Hepatic stellate cell (primary cell): ENCODE results near the gene TMEM52B.

Experiments
- DNase-seq: peaks from one replicate; pipeline ENCODE4 v3.0.0; 2011; ENCODE audit warnings: low spot score

TMEM52B gene

DNA sequence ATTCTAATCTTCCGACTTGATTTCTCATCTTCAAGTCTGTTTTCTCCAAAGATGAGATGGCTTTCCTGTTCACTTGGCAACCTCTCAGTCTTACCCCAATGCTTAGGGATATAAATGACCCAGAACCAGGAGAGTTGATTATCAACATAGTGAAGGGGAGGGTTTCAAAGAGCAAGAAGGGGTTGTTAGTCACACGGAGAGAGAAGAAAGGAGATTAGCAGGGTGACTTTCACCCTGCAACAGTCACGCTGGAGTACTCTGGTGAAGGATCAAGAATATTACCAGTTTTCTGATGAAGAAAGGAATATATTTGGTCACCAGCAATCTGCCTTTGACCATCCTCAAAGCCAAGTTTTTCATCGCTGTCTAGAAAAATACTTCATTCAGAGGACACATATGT lies at the start of gene TMEM52B:
TMEM52B (plus strand) TSS at position 212 of the 400 bp plus-strand sequence. CDS start 543 bp downstream, outside the sequence.
- DNase-seq: no peak

DNA sequence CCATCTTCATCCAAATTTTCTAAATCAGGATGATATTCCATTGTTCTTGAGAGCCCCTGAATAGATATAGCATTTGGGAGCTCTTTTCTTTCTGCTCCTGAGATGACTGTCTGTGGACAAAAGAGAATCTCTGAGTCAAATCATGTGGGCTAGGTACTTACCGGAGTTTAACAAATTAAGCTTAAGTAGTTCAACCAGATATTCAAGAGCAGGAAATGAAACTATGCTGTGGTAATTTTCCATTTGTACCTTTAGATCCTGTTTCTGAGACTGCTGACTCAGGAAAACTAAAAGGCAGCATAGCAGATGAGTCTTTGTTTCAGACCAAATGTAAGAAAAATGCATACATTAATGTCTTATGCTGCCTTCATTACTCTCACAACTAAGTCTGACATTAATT lies 48.8 kb upstream of the TMEM52B start, which contains the start of gene CLEC7A:
CLEC7A (minus strand) TSS at position 158 of the 400 bp plus-strand sequence; CDS start at position 41, 117 bp downstream.
- DNase-seq: no peak

DNA sequence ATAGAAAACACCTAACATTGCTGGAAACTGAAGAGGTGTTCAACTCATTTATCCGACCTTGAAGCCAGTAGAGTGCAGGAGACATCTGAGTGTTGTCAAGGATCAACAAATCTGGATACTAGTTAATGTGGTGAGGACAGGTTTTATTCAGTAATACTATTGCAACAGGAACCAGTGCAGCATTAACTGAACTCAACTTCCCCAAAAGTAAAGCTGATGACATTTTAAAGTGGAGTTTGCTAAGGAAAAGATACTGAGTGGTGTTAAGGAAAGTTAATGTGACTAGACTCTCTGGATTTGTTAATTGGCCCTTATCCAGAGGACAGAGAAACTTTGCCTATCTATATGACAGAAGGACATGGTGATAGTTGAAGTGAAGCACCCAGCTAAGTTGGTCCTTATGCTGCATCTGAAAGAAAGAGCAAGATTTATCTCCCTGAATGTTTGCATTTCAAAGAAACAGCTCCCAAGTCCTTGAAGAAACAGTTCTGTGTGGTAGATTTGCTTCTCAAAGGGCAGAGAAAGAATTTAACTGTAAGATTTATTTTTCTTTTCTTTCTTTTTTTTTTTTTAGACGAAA lies 47.6 kb upstream of the TMEM52B start:
- no peak for DNase-seq

DNA sequence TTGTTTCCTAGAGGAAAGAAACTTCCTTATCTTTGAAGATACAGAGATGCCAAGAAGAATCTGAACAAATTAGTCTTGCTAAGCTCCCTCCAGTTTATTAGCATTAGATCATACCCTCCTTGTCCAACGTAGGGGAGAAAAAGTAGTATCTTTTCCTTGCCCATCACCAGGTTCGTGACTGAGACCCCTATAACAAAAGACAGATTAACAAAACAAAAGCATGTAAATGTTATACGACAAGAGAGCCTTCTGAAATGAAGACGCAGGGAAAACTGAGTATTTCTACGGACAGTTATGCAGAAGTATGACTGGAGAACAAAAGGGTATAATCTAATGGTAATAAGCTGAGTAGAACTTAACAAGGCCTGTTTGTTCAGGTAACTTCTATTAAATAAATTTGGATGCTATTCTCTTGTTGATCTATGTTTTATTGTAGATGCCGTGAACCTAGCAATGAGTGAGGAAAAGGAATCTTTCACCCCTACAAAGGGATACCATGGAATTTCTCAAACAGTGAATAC lies 45.9 kb upstream of the TMEM52B start:
- no peak for DNase-seq

DNA sequence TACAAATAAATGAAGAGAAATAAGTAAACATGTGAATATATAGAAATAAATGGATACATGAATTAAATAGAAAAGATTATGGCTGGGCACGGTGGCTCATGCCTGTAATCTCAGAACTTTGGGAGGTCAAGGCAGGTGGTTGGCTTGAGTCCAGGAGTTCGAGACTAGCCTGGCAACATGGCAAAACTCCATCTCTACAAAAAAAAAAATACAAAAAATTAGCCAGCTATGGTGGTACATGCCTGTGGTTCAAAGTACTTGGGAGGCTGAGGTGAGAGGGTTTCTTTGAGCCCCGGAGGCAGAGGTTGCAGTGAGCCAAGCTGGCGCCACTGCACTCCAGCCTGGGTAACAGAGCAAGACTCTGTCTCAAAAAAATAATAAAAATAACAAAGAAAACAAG lies 43.7 kb upstream of the TMEM52B start:
- DNase-seq: no peak

DNA sequence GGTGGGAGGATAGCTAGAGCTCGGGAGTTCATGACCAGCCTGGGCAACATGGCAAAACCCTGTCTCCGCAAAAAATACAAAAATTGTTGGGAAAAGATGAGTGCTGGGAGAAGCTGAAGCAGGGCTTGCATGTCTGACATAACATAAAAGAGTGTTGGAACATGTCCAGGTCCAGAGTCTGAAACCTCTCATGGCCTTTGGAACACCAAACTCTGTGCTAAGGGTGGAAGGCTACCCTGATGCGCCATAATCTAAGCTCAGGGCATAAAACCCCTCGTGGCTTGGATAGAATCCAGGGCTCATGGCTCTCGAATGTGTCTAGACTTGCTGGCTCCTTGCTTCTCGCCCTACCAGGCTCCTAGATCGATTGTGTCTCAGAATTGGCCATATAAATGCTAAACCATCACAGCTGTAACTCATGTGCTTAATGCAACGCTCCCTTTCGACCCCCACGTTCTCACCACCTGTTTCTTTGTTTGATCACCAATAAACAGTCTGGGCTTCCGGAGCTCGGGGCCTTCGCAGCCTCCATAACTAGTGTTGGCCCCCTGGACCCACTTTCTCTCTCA lies 42.1 kb upstream of the TMEM52B start:
- no peak for DNase-seq

DNA sequence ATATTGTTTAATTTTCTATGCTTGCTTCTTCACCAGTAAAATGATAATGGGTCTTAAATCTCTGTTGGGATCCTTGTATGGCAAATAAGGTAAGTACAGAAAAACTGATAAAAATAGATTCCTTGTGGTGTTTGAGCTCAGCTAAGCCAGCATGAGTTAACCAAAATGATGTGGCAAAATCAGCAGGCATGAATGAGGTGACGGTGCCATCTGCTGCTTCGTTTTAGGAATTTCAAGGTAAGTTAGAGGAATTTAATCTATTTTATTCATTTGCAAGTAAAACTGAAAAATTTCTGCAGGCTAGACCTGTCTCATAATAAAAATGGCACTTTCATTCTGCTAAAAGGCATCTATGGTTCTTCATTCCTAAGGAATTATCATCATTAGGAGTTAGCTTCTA lies 38.8 kb upstream of the TMEM52B start:
- peak; percentile 19 for DNase-seq

DNA sequence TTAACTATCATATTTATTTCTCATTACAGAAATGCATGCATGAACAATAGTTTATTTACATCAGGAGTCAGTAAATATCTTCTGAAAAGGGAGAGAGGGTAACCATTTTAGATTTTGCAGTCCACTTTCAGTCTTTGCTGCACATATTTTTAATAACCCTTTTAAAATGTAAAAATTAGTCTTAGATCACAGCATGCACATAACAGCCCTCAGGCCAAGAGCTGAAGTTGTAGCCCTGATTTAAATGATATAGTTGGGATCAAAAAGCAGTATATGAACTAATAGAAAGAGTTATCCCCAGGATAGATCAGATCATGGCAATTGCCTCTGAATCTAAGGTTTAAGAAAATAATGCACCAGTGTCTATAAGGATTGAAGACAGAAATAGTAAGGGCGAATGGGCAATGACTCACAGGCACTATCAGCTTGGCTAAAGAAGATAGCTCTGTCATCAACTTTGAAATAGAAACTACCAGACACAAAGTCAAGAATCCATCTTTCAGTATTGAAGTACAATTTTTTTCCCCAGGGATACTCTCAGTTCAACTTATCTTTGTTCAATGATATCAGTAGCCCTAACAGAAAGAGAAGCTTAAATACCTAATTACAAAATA lies 35.7 kb upstream of the TMEM52B start:
- peak; percentile 26 for DNase-seq

DNA sequence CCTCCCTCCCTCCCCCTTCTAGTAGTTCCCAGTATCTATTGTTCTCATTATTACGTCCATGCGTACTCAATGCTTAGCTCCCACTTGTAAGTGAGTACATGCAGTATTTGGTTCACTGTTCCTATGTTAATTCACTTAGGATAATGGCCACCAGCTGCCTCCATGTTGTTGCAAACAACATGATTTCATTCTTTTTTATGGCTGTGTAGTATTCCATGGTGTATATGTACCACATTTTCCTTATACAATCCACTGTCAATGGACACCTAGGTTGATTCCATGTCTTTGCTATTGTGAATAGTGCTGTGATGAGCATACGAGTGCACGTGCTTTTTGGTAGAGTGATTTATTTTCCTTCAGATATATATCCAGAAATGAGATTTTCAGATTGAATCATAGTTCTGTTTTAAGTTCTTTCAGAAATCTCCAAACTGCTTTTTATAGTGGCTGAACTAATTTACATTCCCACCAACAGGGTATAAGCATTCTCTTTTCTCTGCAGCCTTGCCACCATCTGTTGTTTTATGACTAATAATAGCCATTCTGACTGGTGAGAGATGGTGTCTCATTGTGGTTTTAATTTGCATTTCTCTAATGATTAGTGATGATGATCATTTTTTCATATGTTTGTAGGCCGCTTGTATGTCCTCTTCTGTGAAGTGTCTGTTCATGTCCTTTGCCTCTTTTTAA lies 31.0 kb upstream of the TMEM52B start:
- DNase-seq: no peak

DNA sequence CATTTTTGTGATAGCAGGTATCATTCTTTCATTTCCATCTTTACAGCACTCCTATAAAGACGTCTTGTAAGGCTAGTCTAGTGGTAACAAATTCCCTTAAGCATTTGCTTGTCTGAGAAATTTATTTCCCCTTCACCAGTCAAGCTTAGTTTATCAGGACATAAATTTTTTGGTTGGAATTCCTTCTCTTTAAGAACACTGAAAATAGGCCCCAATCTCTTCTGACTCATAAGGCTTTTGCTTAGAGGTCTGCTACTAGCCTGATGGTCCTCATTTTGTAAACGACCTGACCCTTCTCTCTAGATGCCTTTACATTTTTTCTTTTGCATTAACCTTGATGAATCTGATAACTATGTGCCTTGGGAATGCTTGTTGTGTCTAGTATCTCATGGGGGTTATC lies 27.2 kb upstream of the TMEM52B start:
- DNase-seq: no peak

DNA sequence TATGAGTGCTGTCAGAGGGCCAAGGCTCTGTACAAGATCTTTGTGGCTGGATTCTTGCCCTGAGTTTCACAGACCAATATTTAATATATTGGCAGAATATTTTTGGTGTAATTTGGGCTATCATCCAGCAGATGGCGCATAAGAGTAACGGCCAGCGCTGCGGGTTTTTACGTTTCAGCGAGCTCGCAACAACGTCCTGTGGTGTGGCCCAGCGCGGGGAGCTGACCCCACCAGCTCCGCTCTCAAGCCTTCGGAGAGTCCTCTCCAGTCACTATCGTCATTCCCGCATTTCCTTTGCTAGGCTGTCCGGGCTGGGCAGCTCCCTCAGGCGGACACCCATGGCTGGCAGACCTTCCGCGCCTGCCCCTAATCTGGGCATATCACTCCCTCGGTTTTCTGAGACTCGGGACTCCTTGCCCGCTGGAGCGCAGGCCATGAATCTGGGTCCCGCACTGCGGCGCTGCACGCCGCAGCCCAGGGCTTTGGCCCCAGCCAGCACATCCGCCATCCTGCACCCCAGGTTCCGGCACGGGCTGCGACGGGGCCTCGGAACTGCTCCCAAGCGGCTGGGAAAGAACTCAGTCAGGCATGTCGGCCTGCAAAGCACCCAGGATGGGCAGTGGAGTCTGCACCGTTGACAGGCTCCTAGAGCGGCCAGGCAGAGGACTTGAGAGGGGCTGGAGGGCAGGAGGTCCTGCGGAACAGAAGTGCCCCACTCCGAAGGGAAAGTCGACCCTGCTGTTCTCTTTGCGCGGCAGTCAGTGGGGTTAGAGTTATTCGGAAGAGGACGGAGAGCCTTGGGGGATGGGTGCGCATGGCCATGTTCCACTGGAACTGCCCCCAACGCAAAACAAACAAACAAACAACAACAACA lies 25.3 kb upstream of the TMEM52B start:
- DNase-seq: peak; percentile 68

DNA sequence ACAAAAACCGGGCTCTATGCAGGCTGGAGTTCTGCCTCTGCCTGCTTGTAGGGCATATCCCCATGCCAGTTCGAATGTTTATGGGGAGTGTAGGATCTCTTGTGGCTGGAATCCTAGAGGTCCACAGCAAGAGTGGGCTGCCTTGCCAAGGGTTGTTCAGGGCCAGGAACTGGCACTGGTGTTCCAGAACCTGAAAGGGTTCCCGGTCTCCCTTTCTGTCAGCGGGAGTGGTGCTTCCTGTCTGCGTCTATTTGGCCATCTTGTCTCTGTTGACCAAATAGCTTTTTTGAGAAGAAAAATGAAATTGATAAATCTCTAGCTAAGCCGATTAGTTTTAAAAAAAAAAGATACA lies 24.7 kb upstream of the TMEM52B start:
- no peak for DNase-seq

DNA sequence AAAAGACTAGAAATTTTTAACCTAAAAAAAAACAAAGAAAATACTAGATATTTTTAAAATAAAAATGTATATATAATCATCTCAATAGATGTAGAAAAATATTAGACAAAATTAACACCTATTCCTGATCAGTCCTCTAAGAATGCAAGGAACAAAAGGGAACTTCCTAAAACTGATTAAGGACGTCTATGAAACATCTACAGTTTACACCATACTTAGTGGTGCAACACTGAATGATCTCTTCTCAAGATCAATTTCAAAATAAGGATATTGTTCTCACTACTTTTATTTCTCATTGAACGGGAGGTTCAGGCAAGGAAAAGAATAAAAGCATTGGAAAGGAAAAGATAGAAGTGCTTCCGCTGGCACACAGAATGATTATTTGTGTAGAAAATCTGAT lies 22.9 kb upstream of the TMEM52B start:
- DNase-seq: no peak

DNA sequence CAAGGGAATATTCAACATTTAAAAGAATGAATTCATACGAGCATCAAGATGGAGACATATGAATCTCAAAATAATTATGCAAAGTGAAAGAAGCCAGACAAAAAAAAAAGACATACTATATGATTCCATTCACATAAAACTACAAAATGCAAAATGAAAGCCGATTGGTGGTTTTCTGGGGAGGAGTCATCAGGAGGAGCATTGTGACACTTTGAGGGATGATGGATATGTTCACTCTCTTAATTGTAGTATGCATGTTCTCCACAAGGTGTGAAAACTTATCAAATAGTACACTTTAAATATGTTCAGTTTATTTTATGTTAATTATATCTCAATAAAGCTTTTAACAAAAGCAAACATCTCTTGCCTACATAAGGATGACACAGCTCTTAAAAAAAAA lies 20.4 kb upstream of the TMEM52B start:
- no peak for DNase-seq

DNA sequence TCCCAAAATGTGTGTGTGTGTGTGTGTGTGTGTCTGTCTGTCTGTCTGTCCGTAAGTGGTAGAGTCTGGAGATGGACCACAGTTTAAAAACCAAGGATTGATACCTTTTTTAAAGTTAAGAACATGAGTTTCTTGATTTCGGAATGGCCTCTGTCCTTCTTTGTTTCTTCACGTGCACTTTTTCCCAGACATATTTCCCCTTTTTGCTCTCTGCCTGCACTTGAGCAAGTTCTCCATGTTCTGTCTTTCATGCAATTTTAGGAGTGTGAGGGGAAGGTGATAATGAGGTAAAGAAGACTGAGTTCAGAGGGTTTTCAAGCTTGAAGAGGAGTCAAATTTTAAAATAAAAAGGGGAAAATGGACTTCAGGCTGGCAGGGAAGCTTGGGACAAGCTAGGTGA lies 19.6 kb upstream of the TMEM52B start:
- no peak for DNase-seq

DNA sequence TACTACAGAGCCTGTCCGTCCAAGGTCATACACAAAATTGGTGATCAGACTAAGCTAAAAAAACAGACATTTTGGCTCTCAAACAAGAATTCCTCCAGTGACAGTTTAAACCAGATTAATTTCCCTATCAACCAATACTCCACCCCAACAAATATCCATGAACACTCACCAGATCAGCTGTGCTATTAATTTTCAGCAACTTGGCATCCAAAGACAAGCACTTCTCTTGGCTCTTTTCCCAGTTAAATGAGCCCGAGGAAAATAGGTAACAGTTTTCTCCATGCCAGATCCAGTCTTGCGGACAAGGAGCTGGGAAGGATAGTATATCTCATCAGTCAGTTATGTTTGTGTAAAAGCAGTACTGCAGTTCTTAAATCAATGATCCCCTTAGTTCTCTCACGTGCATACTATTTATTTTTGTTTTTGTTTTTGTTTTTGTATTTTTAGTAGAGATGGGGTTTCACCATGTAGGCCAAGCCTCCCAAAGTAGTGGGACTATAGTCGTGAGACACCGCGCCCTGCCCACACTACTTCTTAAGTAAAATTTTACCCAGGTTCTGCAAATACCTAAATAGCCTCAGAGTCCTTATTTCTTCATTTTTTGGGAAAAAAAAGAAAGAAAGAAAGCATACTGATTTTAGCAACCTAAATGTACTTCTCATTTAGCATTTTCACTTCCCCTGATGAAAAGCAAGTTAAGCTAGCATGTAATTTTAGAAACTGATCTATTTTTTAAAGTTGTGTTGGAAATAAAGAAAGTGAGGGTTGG lies 18.0 kb upstream of the TMEM52B start:
- DNase-seq: no peak

DNA sequence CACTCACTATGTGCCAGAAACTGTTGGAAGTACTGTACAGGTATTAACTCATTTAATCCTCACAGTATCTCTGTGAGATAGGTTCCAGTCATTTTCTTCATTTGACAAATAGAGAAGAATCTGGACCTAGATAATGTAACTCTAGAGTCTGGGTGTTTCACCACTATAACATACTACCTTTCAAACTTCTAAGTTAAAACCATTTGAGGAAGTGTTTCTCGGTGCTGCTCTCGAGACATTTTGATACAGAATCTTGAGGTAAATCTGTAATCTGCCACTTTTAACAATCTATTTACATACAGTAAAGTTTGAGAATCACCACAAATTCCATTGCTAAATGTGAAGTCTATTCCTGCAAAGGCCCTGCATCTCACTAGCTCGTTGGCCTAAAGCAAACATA lies 15.7 kb upstream of the TMEM52B start:
- DNase-seq: no peak

DNA sequence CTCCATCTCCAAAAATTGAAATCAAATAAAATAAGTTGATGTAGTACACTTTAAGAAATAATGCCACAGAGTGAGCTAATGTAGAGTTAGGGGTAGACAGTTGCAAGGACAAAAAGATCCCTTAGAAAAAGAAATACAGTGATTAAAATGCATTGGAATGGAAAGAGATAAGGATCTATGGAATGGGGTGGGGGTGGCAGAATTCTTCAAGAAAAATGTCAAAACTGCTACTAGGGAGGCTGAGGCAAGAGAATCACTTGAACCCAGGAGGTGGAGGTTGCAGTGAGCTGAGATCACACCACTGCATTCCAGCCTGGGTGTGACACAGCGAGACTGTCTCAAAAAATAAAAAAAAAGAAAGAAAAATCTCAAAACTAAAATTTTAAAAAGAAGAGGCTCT lies 13.4 kb upstream of the TMEM52B start:
- no peak for DNase-seq

DNA sequence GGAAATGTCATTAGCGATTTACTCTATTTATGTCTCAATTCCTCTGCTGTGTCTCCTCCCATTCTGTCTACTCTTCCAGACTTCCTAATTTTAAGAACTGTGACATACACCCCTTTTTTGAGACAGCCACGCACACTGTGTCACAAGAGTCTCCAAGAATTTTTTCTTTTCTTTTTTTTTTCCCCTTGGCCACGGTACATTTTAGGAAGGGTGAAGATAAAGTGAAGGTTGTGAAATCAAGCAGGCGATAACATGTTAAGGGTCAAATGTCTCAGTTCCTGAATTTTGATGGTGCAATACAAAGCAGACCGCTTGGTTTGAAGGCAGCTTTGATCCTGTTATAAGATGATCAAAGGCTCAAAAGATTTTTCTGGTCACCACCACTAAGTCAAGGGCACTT lies 11.2 kb upstream of the TMEM52B start:
- no peak for DNase-seq

DNA sequence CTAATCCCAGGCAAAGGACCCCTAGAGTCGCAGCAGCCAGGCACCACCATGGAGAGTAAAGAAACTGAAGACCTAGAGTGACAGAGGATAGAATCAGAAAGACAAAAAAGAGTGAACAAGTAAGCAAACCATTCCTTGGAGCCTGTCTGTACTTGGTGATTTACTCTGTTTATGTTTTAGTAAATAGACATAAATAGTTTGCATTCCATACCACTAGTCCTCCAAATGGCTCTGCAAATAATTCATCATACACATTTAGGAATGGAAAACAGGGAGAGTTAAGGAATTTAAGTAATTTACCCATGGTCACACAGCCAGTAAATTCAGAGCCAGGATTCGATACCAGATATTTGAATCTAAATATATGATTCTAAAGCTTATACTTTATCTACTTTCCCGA lies 9.7 kb upstream of the TMEM52B start:
- no peak for DNase-seq

DNA sequence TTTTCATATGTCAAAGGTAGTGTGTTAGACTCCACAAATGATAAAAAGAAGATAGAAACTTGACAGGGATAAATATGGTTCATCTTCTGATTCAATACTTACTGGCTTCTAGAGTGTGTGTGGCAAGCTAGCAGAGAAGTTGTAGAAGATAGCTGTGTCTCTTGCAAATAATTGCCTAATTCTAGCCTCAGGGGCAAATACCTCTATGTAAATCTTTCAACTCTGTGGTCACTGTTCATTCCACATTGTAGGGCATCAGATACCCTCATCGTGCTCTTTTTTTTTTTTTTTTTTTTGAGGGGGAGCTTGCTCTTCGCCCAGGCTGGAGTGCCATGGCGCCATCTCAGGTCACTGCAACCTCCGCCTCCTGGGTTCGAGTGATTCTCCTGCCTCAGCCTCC lies 8.6 kb upstream of the TMEM52B start:
- no peak for DNase-seq
